ENCODE results near the gene ANKRD52. TPM values are rescaled to one million over a fixed set of nuclear protein-coding genes. Genes with fewer than 3 reads are reported as not detected.
A peak's percentile ranks its signal among the peaks of the same experiment; 100 is the strongest.

Gene ANKRD52
- total and polyA plus RNA-seq, 9 of the 15 experiments (the other 6 are each of a cell fraction or from before 2014, with no cell fraction given) = 0.52 to 46.8 (median 7.9) TPM

GRCh38 chr12:56258068-56258819, at the start of gene ANKRD52 (continued):
- TF ChIP-seq PRDM10 (IDR thresholded peaks at IDR 0.05; ENCODE audit: partially characterized antibody) (no peak), ZFX (CRISPR knock-in tag; IDR thresholded peaks at IDR 0.05) (peak; percentile 98), EZH2 (IDR thresholded peaks at IDR 0.05; ENCODE audit: borderline replicate concordance, low read depth, low read length) (no peak), TFAP4 (CRISPR knock-in tag; IDR thresholded peaks at IDR 0.05; ENCODE audit: borderline replicate concordance) (peak; percentile 46; the same call in 1 of the 2 replicates), TEAD4 (IDR thresholded peaks at IDR 0.05; ENCODE audit: low read length) (no peak), TEAD4 (CRISPR knock-in tag; IDR thresholded peaks at IDR 0.05; ENCODE audit: borderline replicate concordance) (0 out of 2 replicates have a peak, but pooled peaks have one; percentile 65), RBM25 (IDR thresholded peaks at IDR 0.05; ENCODE audit: low read depth, low read length, severe bottlenecking) (peak; percentile 11), ATF3 (IDR thresholded peaks at IDR 0.05) (no peak), ATF3 (CRISPR knock-in tag; conservative IDR thresholded peaks at IDR 0.05) (no peak), FOXP1 (CRISPR knock-in tag; IDR thresholded peaks at IDR 0.05) (no peak; the same call in 1 of the 2 replicates), ZNF717 (CRISPR knock-in tag; IDR thresholded peaks at IDR 0.05) (no peak), CHD1 (IDR thresholded peaks at IDR 0.05; ENCODE audit: low read length) (peak; percentile 85)
- TF ChIP-seq, protein P1, sequence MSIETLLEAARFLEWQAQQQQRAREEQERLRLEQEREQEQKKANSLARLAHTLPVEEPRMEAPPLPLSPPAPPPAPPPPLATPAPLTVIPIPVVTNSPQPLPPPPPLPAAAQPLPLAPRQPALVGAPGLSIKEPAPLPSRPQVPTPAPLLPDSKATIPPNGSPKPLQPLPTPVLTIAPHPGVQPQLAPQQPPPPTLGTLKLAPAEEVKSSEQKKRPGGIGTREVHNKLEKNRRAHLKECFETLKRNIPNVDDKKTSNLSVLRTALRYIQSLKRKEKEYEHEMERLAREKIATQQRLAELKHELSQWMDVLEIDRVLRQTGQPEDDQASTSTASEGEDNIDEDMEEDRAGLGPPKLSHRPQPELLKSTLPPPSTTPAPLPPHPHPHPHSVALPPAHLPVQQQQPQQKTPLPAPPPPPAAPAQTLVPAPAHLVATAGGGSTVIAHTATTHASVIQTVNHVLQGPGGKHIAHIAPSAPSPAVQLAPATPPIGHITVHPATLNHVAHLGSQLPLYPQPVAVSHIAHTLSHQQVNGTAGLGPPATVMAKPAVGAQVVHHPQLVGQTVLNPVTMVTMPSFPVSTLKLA (conservative IDR thresholded peaks at IDR 0.05) = peak in 1 of 2 experiments; percentile 60; a peak in 2 of 4 replicates
- TF ChIP-seq, protein P2, sequence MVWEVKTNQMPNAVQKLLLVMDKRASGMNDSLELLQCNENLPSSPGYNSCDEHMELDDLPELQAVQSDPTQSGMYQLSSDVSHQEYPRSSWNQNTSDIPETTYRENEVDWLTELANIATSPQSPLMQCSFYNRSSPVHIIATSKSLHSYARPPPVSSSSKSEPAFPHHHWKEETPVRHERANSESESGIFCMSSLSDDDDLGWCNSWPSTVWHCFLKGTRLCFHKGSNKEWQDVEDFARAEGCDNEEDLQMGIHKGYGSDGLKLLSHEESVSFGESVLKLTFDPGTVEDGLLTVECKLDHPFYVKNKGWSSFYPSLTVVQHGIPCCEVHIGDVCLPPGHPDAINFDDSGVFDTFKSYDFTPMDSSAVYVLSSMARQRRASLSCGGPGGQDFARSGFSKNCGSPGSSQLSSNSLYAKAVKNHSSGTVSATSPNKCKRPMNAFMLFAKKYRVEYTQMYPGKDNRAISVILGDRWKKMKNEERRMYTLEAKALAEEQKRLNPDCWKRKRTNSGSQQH (CRISPR knock-in tag; IDR thresholded peaks at IDR 0.05) = no peak
- TF ChIP-seq, protein P3, sequence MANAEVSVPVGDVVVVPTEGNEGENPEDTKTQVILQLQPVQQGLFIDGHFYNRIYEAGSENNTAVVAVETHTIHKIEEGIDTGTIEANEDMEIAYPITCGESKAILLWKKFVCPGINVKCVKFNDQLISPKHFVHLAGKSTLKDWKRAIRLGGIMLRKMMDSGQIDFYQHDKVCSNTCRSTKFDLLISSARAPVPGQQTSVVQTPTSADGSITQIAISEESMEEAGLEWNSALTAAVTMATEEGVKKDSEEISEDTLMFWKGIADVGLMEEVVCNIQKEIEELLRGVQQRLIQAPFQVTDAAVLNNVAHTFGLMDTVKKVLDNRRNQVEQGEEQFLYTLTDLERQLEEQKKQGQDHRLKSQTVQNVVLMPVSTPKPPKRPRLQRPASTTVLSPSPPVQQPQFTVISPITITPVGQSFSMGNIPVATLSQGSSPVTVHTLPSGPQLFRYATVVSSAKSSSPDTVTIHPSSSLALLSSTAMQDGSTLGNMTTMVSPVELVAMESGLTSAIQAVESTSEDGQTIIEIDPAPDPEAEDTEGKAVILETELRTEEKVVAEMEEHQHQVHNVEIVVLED (CRISPR knock-in tag; IDR thresholded peaks at IDR 0.05) = peak; percentile 29; the same call in 1 of the 2 replicates

Data from K562 (cell line).